D341Med (cell line): ENCODE results near the gene STUM.
"Not testable (repeated sequence)": the region's sequence is repeated elsewhere in the genome, so short reads cannot be mapped to it uniquely, and the experiment has no call there.

ENCODE experiments used
- DNase-seq: peaks from one replicate; pipeline ENCODE4 v3.0.0; 2012; ENCODE audit warnings: low spot score

Gene STUM

GRCh38 chr1:226627924-226628611 lies 79.5 kb downstream of the STUM start:
- DNase-seq = no peak

GRCh38 chr1:226628612-226629155 lies 80.1 kb downstream of the STUM start:
- no peak for DNase-seq

DNA sequence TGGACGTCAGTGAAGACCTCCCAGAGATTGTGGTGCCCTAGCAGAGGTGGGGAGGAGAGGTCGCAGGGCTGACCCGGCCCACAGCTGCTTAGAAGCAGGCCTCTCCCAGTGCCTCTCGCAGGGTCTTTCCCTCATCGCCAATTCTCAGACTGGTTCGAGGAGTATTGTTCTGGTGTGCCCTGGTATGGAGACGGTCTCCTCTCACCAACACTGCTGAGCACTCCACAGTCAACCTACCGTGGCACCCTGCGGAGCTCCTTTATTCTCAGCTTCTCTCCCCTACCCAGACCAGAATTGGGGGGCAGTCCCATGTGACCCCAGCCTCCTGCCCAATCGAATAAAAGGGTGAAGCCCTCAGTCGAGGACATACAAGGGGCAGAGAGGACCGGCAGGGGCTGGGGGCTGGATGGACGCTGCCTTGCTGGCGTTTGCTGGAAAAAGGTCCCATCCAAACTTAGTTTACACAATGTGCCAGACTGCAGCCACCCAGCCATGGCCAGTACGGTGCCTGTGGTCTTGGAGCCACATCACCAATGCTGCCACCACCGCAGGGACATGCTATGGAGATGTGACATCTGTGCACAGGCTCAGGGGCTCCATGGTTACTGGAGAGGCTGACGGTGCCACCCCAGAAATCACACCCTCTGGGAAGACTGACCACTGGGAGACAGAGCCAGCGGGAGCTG lies 80.8 kb downstream of the STUM start:
- no peak for DNase-seq

DNA sequence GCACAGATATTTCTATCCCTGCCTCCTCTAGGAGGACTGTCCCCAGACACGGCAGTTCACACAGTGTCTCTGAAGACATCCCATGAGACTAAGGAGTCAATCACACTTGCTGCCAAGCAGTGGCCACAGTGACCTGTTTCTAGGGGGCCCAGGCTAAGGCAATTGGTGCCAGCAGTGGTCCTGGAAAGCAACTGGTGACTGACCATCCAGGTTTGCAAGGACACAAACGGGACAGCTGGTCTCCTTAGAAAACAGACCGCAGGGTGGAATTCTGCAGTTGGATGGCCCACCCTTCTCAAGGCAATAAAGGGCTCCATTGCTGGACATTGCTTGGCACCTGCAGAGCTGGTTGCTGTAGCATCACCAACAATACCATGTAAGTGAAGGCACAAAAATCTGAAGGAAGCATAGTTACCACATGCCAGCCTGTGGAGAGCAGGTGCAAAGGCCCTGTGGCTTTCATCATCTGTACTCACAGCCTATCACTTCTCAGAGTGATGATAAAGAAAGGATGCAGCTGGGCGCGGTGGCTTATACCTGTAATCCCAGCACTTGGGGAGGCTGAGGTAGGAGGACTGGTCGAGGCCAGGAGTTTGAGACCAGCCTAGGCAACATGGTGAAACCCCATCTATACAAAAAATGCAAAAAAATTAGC lies 81.5 kb downstream of the STUM start:
- DNase-seq = no peak

DNA sequence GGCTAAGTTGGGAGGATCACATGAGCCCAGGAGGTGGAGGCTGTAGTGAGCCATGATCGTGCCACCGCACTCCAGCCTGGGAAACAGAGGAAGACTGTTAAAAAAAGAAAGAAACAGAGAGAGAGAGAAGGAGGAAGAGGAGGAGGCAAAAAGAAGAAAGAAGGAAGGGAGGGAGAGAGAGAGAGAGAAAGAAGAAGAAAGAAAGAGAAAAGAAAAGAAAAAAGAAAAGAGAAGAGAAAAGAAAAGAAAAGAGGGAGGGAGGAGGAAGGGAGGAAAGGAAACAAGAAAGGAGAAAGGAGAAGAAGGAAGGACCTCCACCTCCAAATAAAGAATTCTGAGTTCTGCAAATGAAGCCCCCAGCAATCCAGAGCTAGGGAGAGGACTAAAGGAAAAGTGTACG lies 82.0 kb downstream of the STUM start:
- no peak for DNase-seq

DNA sequence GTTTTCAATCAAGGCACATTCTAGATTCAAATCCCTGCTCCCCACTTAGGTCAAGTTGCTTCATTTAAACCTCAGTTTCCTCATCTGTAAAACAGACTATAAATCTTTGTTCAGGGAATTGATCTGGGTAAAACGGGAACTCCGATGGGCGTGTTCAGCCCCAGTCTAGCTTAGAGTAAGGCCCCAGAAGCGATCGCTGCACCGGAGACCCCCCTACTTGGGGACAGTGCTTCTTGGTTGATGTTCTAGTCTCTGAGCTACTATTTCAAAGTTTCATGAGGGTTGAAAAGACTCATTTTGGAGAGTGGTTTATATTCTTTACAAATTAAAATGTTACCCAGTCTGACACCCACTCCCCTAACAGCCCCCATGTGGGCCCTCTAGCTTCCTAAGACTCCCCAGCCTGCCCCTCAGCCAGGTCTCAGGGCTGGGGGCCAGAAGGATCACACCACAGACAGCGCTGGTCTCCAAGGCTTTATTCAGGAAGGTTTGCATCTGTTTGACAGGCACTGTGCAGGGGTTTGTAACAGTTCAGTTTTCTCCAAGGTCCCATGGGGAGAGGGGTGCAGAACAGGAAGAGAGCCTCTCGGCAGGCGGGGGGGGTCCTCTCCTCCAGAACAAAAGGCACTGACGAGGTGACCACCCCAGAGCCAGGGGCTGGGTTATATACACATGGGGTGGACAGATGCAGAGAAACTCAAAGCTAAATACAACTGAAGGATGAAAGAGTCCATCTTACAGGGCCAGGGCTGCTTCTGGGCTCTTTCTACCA lies 82.9 kb downstream of the STUM start:
- no peak for DNase-seq

- DNase-seq = no peak
These were observed 83.8 kb downstream of the STUM start for GRCh38 chr1:226632169-226632879.

- DNase-seq = no peak
These were observed 84.4 kb downstream of the STUM start for GRCh38 chr1:226632922-226633351.

GRCh38 chr1:226633541-226634165 lies 85.1 kb downstream of the STUM start:
- no peak for DNase-seq

- DNase-seq = peak; percentile 93
These were observed 85.6 kb downstream of the STUM start for GRCh38 chr1:226634166-226634588.

DNA sequence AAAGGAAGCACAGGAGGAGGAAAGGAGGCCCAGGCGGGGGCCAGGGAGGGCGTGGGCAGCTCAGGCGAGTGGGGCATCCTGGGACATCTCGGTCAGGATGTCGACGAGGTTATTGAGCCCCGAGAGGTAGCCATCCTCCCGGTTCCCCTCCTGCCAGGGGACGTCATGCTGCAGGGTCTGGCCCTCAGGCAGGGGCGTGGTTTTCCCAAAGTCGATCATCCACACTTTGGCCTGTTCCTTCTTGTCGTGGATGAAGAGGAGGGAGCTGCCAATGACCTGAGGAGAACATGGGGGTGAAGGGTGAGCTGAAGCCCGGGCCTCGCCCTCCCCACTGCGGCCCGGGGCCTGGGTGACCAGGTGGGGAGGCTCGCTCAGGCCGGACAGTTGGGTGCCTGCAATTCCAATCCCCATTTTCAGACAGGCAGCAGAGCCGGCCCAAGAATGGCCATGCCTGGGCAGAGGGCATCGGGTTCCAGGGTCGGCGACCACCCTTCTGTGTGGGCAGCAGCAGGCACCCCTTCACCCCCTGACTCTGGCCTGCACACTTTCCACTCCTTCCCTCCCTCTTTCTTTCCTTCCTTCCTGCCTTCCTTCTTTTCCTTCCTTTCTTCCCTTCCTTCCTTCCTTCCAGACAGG lies 86.2 kb downstream of the STUM start:
- DNase-seq = no peak

- DNase-seq = no peak
These were observed 86.9 kb downstream of the STUM start for GRCh38 chr1:226635456-226635941.

DNA sequence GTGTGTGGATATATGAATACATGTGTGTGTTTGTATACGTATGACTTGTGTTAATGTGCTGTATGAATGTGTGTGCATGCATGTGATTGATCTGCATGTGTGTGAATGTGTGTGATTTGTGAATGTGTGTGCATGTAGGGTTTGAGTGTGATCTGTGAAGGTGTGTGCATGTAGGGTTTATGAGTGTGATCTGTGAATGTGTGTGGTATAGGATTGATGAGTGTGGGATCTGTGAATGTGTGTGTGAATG lies 88.2 kb downstream of the STUM start:
- no peak for DNase-seq

- DNase-seq = no peak
These were observed 88.8 kb downstream of the STUM start for GRCh38 chr1:226637147-226637935.

- no peak for DNase-seq
These were observed 89.5 kb downstream of the STUM start for GRCh38 chr1:226638001-226638601.

- DNase-seq = no peak
These were observed 90.0 kb downstream of the STUM start for GRCh38 chr1:226638608-226639007.

DNA sequence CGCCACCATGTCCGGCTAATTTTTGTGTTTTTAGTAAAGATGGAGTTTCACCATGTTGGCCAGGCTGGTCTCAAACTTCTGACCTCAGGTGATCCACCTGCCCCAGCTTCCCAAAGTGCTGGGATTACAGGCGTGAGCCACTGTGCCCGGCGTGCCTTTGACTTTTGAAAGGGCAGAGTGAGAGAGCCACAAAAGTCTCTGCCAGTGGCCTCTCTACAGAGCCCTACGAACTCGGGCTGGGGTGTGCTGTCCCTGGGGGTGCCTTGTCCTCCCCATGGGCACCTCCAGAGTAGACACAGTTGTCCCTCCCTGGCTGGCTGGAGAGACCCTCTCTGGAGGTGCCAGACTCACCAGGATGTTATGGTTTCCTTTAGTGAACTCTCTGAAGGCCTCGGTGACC lies 90.6 kb downstream of the STUM start:
- DNase-seq = not testable (repeated sequence)

DNA sequence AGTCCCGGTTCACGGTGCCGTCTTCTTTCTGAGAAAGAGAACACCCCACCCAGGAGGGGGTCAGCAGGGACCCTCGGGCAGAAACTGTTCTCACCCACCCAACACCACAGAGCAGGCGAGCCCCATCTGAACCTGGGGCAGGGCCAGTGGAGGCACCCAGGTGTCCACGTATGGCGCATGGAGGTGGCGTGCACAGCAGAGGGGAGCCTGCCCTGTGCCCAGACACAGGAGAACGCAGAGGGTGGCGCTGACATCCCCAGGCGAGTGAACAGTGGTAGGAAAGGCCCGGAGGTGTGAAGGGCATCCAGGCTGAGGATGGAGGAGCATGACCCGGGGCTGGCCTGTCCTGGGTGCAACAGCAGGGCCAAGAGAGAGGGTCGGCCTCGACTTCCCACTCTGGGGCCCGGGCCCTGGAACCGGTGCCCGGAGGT lies 91.1 kb downstream of the STUM start:
- DNase-seq = no peak
